IPS-18c (cell line): ENCODE results near the gene PTPRH.
"Not testable (repeated sequence)": the region's sequence is repeated elsewhere in the genome, so short reads cannot be mapped to it uniquely, and the experiment has no call there.

Source experiments
- H3K4me3 ChIP-seq: 2 replicates; pipeline ENCODE4 v1.7.0; 2013; ENCODE audit warnings: low read depth, mild to moderate bottlenecking, low read length, moderate library complexity; ENCODE audit not compliant: insufficient read depth
- H3K9me3 ChIP-seq: one replicate; pipeline ENCODE4 v1.6.1; 2013; ENCODE audit warnings: mild to moderate bottlenecking, low read length, moderate library complexity; ENCODE audit not compliant: control insufficient read depth, insufficient read depth

PTPRH gene

DNA sequence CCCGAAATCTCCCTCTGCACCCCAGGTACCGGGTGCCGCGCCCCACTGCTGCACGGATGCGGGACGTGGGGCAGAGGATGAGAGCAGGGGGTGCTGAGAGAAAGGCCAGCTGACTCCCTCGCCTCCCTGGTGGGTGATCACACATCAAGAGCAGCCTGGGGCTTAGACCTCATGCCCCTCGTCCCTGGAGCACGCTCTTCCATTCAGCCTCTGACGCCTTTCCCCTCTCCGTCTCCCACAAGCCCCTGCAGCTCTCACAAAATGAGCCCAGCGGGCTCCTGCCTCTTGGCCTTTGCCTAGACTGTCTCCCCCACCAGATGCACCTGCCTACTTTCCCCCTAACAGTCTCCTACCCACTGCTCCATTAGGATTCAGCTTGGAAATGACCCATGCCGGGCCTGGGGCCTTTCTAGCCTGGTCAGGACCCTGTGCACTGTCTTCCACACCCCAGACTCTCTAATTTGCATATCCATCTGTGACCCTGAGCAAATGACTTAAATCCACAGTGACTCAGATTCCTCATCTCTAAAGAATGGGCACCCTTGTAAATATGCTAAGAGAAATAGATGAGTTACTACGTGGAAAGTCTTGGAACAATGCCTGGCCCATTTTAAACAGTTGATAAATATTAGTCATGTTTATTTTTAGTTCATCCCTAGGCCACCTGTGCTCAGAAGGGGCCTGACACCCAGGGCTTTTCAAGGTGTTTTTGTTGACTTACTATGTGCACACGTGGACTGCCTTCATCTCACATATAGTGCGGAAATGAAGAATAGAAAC, 582 bp upstream of the PTPRH start:
- H3K9me3 ChIP-seq = peaks cover 5% of the 10 kb centered on the region
- no peak overlapping the region for H3K4me3 ChIP-seq

DNA sequence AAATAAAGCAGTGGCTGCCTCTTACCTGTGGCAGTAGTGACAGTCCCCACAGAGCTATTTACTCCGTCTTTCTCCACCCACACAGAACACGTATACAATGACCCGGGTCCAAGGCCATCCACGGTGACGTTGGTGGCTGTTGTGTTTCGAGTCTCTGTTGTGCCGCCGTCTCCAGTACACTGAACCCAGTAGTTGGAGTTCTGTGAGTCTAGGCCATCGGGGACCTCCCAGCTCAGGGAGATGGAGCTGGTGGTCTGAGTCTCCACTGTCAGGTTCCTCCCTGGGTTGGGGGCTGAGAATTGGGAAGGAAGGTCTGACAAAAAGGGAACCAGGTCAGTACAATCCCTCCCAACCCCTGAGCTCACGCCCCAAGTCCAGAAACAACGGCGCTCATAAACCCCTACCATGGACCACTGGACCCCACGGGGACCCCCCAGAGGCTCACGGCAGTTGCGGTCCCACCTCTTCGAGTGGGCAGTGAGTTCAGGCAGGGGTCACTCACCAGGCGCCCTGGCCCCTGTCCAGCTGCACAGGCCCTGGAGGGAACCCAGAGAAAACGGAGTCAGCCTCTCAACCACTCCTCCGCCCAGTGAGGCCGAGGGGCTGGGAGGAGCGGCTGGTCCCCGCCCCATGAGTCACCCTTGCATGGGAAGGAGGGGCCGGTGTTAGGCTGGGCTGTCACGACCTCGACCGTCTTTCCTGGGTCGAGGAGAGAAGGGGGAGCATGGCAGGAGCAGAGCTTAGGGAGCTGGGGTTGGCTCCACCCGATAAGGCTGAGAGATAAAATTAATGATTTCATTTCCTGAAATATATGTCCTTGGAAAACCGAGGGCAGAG, 2.4 kb downstream of the PTPRH start:
- H3K9me3 ChIP-seq = no peaks in the 10 kb centered on the region
- peak overlapping the region; percentile 36; the same call in 1 of the 2 replicates for H3K4me3 ChIP-seq

DNA sequence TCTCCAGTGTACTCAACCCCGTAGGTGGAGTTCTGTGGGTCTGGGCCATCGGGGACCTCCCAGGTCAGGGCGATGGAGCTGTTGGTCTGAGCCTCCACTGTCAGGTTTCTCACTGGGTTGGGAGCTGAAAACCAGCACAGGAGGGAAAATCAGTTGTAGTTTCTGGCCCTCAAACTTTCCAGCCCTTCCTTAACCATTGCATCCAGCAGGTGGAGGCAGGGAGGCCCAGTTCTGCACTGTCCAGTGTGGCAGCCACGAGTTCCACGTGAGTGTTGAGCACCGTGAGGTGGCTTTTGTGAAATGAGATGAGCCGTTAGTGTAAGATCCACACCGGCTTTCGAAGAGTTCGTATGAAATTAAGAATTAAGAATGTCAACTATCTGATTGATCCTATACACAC, 7.1 kb downstream of the PTPRH start:
- not testable (repeated sequence) for H3K9me3 ChIP-seq, H3K4me3 ChIP-seq

DNA sequence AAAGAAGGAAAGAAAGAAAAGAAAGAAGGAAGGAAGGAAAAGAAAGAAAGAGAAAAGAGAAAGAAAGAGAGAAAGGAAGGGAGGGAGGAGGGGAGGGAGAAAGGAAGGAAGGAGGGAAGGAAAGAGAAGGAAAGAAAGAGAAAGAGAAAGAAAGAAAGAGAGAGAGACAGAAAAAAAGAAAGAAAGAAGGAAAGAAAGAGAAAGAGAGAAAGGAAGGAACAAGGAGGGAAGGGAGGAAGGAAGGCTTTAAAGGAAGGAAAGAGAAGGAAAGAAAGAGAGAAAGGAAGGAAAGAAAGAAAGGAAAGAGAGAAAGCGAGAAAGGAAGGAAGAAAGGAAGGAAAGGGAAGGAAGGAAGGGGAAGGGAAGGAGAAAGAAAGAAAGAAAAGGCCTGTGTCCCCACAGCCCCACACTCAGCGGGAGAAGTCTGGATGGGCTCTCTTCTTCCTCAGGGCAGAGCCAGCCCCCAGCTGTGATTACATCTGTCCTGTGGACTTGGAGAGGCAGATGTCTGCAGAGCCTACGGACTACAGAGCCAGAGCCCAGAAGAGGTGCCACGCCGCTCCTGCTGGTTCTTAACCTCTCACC, 9.6 kb downstream of the PTPRH start:
- Histone ChIP-seq H3K4me3 (no peak overlapping the region), H3K9me3 (no peaks in the 10 kb centered on the region)

DNA sequence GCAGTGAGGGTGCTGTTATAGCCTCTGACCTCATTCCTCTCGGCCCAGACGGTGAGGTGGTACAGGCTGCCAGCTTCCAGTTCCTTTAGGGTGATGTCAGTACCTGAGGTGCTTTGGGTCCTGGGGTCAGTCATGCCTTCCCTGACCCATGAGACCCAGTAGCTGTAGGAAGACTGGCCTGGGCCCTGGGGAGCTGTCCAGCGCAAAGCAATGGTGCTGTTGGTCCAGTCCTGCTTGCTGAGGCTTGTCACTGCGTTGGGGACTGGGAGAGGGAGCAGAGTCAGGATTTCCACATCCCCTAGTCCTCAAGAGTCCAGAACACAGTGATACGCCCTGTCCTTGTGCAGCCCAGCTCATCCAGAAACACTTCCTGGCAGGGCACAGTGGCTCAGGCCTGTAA, 10.7 kb downstream of the PTPRH start:
- no peak overlapping the region for H3K4me3 ChIP-seq

DNA sequence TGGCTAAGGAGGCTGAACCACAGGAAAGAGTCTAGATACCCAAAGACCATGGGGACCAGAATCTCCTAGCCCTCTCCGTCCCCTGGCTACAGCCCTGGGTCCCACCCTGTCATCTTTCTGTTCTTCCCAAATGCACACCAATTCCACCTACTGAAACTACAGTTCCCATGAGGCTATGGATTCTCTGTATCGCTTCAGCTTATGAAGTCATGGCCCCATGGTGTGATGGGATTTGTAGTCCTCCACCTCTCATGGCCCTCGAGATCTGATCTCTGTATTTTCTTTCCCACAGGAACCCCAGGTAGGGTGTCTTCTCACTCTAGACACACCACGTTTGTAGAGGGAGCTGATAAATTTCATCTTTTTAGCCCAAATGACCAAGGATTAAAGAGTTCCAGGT, 11.8 kb downstream of the PTPRH start:
- no peaks in the 10 kb centered on the region for H3K9me3 ChIP-seq

More for the DNA sequence above, 10.7 kb downstream of the PTPRH start:
- no peaks in the 10 kb centered on the region for H3K9me3 ChIP-seq

DNA sequence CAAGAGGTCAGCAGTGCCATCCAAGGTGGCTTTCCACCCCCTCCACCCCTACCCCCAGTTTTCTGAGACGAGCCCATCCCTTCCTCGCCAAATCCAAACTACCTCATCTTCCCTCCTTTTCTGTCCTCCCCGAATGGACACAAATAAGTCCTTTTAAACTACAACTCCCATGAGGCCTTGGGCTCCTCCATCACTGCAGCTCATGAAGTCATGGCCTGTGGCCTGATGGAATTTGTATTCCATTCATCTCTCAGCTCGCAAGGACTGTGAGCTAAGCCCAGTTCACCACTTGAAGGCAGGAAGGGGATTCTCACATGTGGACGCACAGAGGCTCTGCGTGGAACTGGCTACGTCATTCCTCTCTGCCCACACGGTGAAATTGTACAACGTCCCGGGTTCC, 12.5 kb downstream of the PTPRH start:
- no peaks in the 10 kb centered on the region for H3K9me3 ChIP-seq
- H3K4me3 ChIP-seq = no peak overlapping the region

More for the DNA sequence above, 11.8 kb downstream of the PTPRH start:
- no peak overlapping the region for H3K4me3 ChIP-seq

DNA sequence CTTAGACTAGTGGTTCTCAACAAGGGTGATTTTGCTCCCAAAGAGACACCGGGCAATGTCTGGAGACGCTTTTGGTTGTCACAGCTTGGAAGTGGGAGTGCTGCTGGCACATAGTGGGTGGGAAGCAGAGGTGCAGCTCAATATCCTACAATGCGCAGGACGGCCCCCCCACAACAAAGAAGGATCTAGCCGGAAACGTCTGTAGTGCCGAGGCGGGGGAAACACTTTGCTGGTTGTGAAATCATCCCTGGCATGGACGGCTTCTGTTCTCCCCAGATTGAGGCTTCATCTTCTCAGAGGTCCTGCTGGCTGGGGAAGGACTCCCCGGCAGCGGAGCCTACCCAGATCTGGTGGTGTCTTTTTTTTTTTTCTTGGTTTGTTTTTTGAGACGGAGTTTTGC, 15.8 kb downstream of the PTPRH start:
- no peak overlapping the region for H3K4me3 ChIP-seq

DNA sequence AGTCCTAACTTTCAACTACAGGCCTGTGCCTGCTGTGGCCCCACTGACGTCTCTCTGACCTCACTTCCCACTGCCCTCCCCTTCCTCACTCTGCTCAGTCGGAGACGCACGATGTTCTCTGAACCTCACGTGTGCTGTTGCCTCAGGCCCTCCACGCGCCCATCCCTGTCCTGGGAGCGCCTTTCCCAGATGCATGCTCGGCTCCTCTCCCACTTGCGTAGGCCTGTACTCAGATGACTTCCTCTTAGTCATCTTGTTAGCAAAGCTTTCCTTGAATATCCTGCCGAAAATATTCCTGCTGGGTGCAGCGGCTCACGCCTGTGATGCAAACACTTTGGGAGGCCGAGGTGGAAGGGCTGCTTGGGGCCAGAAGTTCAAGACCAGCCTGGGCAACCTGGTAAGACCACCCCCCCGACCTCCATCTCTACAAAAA, 19.9 kb downstream of the PTPRH start:
- H3K9me3 ChIP-seq = no peaks in the 10 kb centered on the region
- H3K4me3 ChIP-seq = no peak overlapping the region

More for the DNA sequence above, 15.8 kb downstream of the PTPRH start:
- H3K9me3 ChIP-seq = no peaks in the 10 kb centered on the region

DNA sequence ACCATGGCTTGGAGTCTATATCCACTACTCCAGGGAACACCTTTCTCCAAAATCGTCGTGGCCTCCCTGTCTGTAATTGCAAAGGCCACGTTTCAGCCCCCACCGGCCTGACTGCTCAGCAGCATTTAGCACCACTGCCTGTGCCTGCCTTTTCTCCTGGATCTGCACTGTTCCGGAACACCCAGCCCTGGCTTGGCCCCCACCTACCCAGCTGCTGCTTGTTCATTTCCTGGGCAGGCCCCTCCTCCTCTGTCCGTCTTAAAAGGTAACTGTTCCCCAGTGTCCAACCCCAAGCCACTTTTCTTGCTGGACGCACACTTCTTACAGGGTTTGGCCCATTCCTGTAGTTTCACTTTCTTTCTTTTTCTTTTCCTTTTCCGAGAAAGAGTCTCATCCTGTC, 20.7 kb downstream of the PTPRH start:
- no peak overlapping the region for H3K4me3 ChIP-seq
- no peaks in the 10 kb centered on the region for H3K9me3 ChIP-seq

DNA sequence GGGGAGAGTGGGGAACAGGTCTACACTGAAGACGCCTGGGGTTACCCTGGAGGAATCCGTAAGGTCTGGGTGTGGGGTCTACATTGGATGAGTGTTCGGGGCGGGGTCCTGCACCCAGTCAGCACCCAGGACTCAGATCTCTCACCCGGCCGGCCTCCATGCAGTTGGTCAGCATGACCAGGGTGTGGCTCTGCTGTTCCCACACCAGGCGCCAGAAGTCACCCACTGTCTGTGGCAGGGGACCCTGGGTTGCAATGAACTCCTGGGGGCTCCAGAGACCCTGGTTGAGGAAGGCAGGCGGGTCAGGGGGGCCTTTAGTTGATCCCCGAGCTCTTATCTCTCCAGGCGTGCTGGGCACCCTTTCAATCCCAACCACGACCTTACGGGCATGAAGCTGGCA, 23.2 kb downstream of the PTPRH start:
- peaks cover 3% of the 10 kb centered on the region for H3K9me3 ChIP-seq
- no peak overlapping the region for H3K4me3 ChIP-seq

DNA sequence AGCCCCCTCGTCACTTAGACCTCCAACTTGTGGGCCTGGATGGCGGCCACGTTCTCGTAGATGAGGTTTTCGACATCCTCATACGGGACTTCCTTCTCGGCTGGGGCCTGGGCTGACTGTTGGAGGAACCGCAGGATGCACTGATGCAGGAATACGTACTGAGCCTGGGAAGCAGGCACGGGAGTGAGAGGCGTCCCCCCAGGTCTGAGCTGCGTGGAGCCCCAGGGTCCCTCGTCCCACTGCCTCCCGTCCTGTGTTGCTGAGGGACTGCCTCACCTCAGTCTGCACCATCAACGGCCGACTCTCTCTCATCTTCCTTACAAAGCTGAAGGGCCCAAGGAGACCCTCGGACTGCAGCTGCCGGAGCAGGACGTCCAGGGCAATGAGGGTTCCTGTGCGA, 27.6 kb downstream of the PTPRH start:
- H3K4me3 ChIP-seq = no peak overlapping the region
- H3K9me3 ChIP-seq = peaks cover 3% of the 10 kb centered on the region

DNA sequence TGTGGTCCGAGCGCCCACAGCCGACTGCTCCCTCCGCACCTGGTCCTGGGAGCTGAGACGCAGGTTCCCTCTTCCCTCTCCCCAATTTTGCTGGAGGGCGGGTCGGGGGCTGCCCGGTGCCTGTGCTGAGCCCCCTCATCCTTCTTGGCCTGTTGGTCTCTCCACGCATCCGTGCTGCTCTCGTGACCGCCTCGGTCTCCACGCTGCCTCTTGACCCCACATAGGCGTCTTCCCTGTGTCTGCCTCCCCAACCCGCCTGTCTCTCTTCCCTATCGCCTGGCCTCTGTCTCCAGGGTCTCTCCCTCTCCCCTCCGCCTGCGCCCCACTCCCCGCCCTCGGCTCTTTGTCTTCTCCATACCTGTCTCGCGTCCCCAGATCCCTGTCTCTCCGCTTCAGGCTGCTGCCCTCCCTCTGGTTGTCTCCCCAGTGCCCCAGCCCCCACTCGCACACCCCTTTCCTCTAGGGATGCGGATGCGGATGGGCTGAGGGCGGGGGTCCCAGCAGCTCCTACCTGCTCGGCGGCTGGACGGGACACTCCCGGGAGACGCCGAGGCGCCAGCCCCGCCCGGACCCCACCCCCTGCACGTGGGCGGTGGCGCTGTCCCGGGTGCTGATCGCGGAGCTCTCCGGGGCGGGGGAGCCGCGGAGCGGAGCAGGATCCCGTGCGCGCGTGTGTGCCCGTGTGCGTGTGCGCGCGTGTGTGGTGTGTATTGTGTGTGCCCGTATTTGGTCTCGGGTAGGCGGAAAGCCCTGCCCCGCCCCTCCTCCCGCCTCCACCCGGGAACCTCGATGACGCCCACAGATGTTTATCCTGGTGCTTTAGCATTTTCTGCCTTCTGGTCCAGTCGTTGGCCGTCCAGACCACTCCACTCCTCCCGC, 29.5 kb downstream of the PTPRH start, which contains the start of gene SYT5:
TSS of gene SYT5 (minus strand) at position 684 of the 879 bp plus-strand sequence. CDS start 1,248 bp downstream, outside the sequence.
- peak within 1 kb of the TSS; percentile 71 for H3K4me3 ChIP-seq
- H3K9me3 ChIP-seq = peaks cover 3% of the 10 kb centered on the region

DNA sequence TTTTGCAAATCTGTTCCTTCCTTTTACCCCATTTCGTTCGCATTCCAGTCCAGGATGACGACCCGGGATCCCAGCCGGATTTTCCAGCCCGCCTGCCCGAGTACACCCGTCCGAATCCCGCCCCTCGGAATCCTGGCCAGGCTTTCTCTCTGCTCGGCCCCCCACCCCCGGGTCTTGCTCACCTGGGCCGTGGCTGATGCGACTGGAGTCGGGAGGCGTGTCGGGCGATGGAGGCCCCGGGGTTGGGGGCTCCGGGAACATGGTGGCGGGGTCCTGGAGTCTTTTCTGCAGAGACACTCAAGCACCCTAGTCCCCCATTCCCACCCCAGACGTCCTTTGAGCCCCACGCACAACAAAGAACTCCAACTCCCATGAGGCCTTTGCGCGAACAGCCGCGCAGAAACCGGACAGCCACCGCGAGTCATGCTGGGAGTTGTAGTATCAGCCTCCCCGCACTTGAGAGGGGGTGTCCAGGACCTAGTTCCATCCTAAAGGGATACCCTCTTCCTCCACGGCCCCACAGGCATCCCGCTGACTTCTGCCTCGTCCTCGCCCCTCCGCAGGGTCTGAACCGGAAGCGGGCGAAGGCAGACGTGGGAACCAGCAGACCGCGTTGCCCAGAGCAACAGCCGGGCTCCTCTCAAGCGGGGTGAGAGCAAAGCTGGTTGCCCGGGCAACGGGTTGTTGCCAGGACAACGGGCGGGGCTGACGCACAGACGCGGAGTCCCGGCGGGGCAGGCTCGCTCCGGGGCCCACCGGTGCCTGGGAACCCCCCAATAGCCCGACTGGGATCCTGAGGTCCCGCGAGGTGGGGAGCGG, 30.3 kb downstream of the PTPRH start:
- Histone ChIP-seq H3K4me3 (peak overlapping the region; percentile 71), H3K9me3 (peaks cover 3% of the 10 kb centered on the region)

DNA sequence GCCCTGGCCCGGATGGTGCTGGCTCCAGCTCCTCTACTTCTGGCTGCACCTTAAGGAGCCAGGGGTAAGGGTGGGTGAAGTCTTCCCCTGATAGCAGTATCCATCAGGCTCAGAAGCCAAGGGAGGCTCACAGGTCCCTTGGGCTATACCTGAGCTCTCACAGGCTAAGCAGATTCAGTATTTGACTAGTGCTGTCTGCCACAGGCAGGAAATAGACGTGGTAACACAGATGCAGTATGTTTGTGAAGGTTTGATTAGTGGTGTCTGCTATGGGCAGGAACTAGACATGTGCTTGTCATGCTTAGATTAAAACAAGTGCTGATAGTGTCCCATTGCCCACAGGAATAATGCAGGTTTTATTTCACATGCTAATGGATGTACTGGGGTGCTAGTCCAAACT, 33.2 kb downstream of the PTPRH start:
- Histone ChIP-seq H3K4me3 (no peak overlapping the region), H3K9me3 (no peaks in the 10 kb centered on the region)
